HEK293 (cell line): Measurements from ENCODE around the gene HTRA1.

Experiments used
- CTCF ChIA-PET: fragments of 350-600 bp; formaldehyde crosslinking; extraction: SDS; loops from one replicate; lab custom pipeline; 2021; ENCODE audit warnings: antibody characterized with exemption; lab: Yijun Ruan, JAX
- POLR2A ChIA-PET: fragments of 300-600 bp; formaldehyde crosslinking; extraction: SDS; loops from one replicate; lab custom pipeline; 2020; ENCODE audit warnings: antibody characterized with exemption, inconsistent platforms; lab: Yijun Ruan, JAX
- H3K27ac ChIP-seq: fragments of 200-500 bp; sonication (Bioruptor generic); 2 replicates; pipeline ENCODE4 v1.5.1; 2014; ENCODE audit warnings: low read depth, low read length, control low read depth, inconsistent platforms; ENCODE audit errors: extremely low read depth
- H3K36me3 ChIP-seq, 2 experiments: fragments of 200-500 bp in 1 of 2; sonication (Bioruptor generic) in 1 of 2; 1 replicate in 1 of 2; 2 replicates in 1 of 2; pipeline ENCODE4 v1.5.1; 2014 to 2017; ENCODE audit warnings: inconsistent platforms in 2 of 2, low read length in 2 of 2; ENCODE audit not compliant: control insufficient read depth in 2 of 2, insufficient read depth in 1 of 2
- H3K4me1 ChIP-seq: fragments of 200-500 bp; sonication (Bioruptor generic); 2 replicates; pipeline ENCODE4 v1.5.1; 2014; ENCODE audit warnings: mild to moderate bottlenecking, low read length, inconsistent platforms; ENCODE audit not compliant: control insufficient read depth, insufficient read depth
- H3K4me3 ChIP-seq: 2 replicates; pipeline ENCODE4 v1.5.1; 2011; ENCODE audit warnings: low read depth, mild to moderate bottlenecking, control low read depth, low read length, moderate library complexity
- H3K9me3 ChIP-seq: fragments of 200-500 bp; sonication (Bioruptor generic); 2 replicates; pipeline ENCODE4 v1.5.1; 2014; ENCODE audit warnings: low read depth, low read length, inconsistent platforms; ENCODE audit not compliant: control insufficient read depth, insufficient read depth
- AEBP2 ChIP-seq: fragments of 450-650 bp; formaldehyde crosslinking; IDR thresholded peaks from 2 replicates; pipeline ENCODE4 v1.5.1; 2016; ENCODE audit warnings: missing biosample characterization, missing genetic modification characterization, borderline replicate concordance
- EGR2 ChIP-seq: fragments of 450-650 bp; formaldehyde crosslinking; IDR thresholded peaks from 2 replicates; pipeline ENCODE4 v1.5.1; 2016; ENCODE audit warnings: low read depth, missing biosample characterization, missing genetic modification characterization
- GLIS2 ChIP-seq: fragments of 450-650 bp; formaldehyde crosslinking; IDR thresholded peaks from 2 replicates; pipeline ENCODE4 v1.5.1; 2016; ENCODE audit warnings: missing biosample characterization, missing genetic modification characterization
- HOXC10 ChIP-seq: sonication (generic); formaldehyde crosslinking; IDR thresholded peaks from 2 replicates; pipeline ENCODE4 v1.8.1; 2023; ENCODE audit warnings: mild to moderate bottlenecking, missing genetic modification reagents
- IKZF3 ChIP-seq: fragments of 450-650 bp; IDR thresholded peaks from 2 replicates; pipeline ENCODE4 v1.5.0; 2018; ENCODE audit warnings: missing biosample characterization, mild to moderate bottlenecking, missing genetic modification characterization, moderate library complexity
- MZF1 ChIP-seq: fragments of 450-650 bp; formaldehyde crosslinking; IDR thresholded peaks from 2 replicates; pipeline ENCODE4 v1.5.1; 2017; ENCODE audit warnings: missing biosample characterization, missing genetic modification characterization, borderline replicate concordance
- PATZ1 ChIP-seq: fragments of 450-650 bp; formaldehyde crosslinking; IDR thresholded peaks from 2 replicates; pipeline ENCODE4 v1.5.1; 2016; ENCODE audit warnings: missing biosample characterization, missing genetic modification characterization
- PRDM1 ChIP-seq: fragments of 450-650 bp; formaldehyde crosslinking; IDR thresholded peaks from 2 replicates; pipeline ENCODE4; 2016; ENCODE audit warnings: missing biosample characterization, missing genetic modification characterization
- SALL2 ChIP-seq: fragments of 450-650 bp; formaldehyde crosslinking; IDR thresholded peaks from 2 replicates; pipeline ENCODE4 v1.5.0; 2017; ENCODE audit warnings: missing biosample characterization, mild to moderate bottlenecking, missing genetic modification characterization, borderline replicate concordance
- SETDB1 ChIP-seq: IDR thresholded peaks from one replicate; pipeline ENCODE4 v1.6.1; 2017; ENCODE audit warnings: mild to moderate bottlenecking, low read length, moderate library complexity, mixed read lengths; ENCODE audit not compliant: insufficient read length
- ZBTB44 ChIP-seq: fragments of 450-650 bp; IDR thresholded peaks from 2 replicates; pipeline ENCODE4 v1.5.1; 2018; ENCODE audit warnings: missing biosample characterization, mild to moderate bottlenecking, missing genetic modification characterization
- ZFHX2 ChIP-seq: fragments of 450-650 bp; formaldehyde crosslinking; conservative IDR thresholded peaks from 2 replicates; pipeline ENCODE4 v1.5.1; 2016; ENCODE audit warnings: missing biosample characterization, missing genetic modification characterization
- ZFP37 ChIP-seq: fragments of 450-650 bp; formaldehyde crosslinking; IDR thresholded peaks from 2 replicates; pipeline ENCODE4 v1.5.1; 2016; ENCODE audit warnings: missing biosample characterization, missing genetic modification characterization
- ZFP41 ChIP-seq: fragments of 450-650 bp; formaldehyde crosslinking; IDR thresholded peaks from 2 replicates; pipeline ENCODE4 v1.5.1; 2016; ENCODE audit warnings: missing biosample characterization, missing genetic modification characterization, borderline replicate concordance
- ZNF16 ChIP-seq: fragments of 450-650 bp; formaldehyde crosslinking; IDR thresholded peaks from 2 replicates; pipeline ENCODE4 v1.5.1; 2016; ENCODE audit warnings: low read depth, missing biosample characterization, missing genetic modification characterization
- ZNF211 ChIP-seq: fragments of 450-650 bp; formaldehyde crosslinking; IDR thresholded peaks from 2 replicates; pipeline ENCODE4 v1.5.1; 2016; ENCODE audit warnings: low read depth, missing biosample characterization, missing genetic modification characterization
- ZNF223 ChIP-seq: fragments of 450-650 bp; formaldehyde crosslinking; IDR thresholded peaks from 2 replicates; pipeline ENCODE4 v1.5.1; 2016; ENCODE audit warnings: missing biosample characterization, missing genetic modification characterization
- ZNF335 ChIP-seq: fragments of 450-650 bp; formaldehyde crosslinking; conservative IDR thresholded peaks from 2 replicates; pipeline ENCODE4 v1.5.1; 2016; ENCODE audit warnings: missing biosample characterization, missing genetic modification characterization
- ZNF394 ChIP-seq: fragments of 450-650 bp; formaldehyde crosslinking; IDR thresholded peaks from 2 replicates; pipeline ENCODE4 v1.5.1; 2016; ENCODE audit warnings: missing biosample characterization, missing genetic modification characterization, mild to moderate bottlenecking, moderate library complexity, borderline replicate concordance
- ZNF449 ChIP-seq: fragments of 450-650 bp; formaldehyde crosslinking; IDR thresholded peaks from 2 replicates; pipeline ENCODE4 v1.5.1; 2017; ENCODE audit warnings: missing biosample characterization, mild to moderate bottlenecking, missing genetic modification characterization, moderate library complexity
- ZNF549 ChIP-seq: fragments of 450-650 bp; IDR thresholded peaks from 2 replicates; pipeline ENCODE4 v1.5.1; 2018; ENCODE audit warnings: missing biosample characterization, missing genetic modification characterization, mild to moderate bottlenecking, inconsistent platforms, moderate library complexity
- ZNF658 ChIP-seq: fragments of 450-650 bp; formaldehyde crosslinking; IDR thresholded peaks from 2 replicates; pipeline ENCODE4; 2016; ENCODE audit warnings: missing biosample characterization, missing genetic modification characterization
- ZNF747 ChIP-seq: fragments of 450-650 bp; formaldehyde crosslinking; IDR thresholded peaks from 2 replicates; pipeline ENCODE4 v1.5.1; 2016; ENCODE audit warnings: missing biosample characterization, missing genetic modification characterization
- ZSCAN5A ChIP-seq: fragments of 450-650 bp; formaldehyde crosslinking; IDR thresholded peaks from 2 replicates; pipeline ENCODE4 v1.5.1; 2016; ENCODE audit warnings: missing biosample characterization, missing genetic modification characterization

The HTRA1 gene

GRCh38 chr10:122500194-122500593 lies 38.8 kb downstream of the HTRA1 start:
- Histone ChIP-seq H3K36me3 (no peaks in the 10 kb centered on the region), H3K4me3 (no peak overlapping the region), H3K4me1 (peaks cover 4% of the 10 kb centered on the region; the same call in 1 of the 2 replicates), H3K9me3 (no peaks in the 10 kb centered on the region)
- ChIA-PET CTCF (interaction anchor here (1.5 kb wide), 1 partner anchor 65 kb away, joined by 3 read pairs; no protein-coding TSS in a partner anchor), POLR2A (no interaction called here)
- TF ChIP-seq ZNF394 (tag by site-specific recombination) (no peak), MZF1 (tag by site-specific recombination) (peak; percentile 19; the same call in 1 of the 2 replicates), ZFP37 (tag by site-specific recombination) (no peak), SALL2 (tag by site-specific recombination) (no peak), HOXC10 (CRISPR knock-in tag) (no peak), ZBTB44 (tag by site-specific recombination) (no peak)
- TF ChIP-seq, all 188 proteins: peak for 1
- H3K27ac ChIP-seq = no peak overlapping the region

- Histone ChIP-seq H3K4me3 (no peak overlapping the region), H3K4me1 (peaks cover 4% of the 10 kb centered on the region; the same call in 1 of the 2 replicates), H3K9me3 (no peaks in the 10 kb centered on the region), H3K36me3 (no peaks in the 10 kb centered on the region), H3K27ac (no peak overlapping the region)
- ChIA-PET CTCF (interaction anchor here (1.5 kb wide), 1 partner anchor 65 kb away, joined by 3 read pairs; no protein-coding TSS in a partner anchor), POLR2A (no interaction called here)
- TF ChIP-seq SETDB1 (no peak), ZNF223 (tag by site-specific recombination) (no peak), ZFP41 (tag by site-specific recombination) (no peak), ZNF16 (tag by site-specific recombination) (no peak), ZNF211 (tag by site-specific recombination) (no peak), ZNF747 (tag by site-specific recombination) (no peak), IKZF3 (tag by site-specific recombination) (no peak), AEBP2 (no peak), SALL2 (tag by site-specific recombination) (no peak), GLIS2 (tag by site-specific recombination) (no peak), ZNF335 (tag by site-specific recombination) (no peak), ZSCAN5A (tag by site-specific recombination) (no peak)
These were observed 39.4 kb downstream of the HTRA1 start for GRCh38 chr10:122500726-122501125.

GRCh38 chr10:122503012-122503411 lies 41.7 kb downstream of the HTRA1 start:
- ChIA-PET CTCF (interaction anchor here (0.8 to 3.2 kb wide), 4 partner anchors 9 to 360 kb away, joined by 3 to 13 read pairs (median 4); no protein-coding TSS in a partner anchor), POLR2A (no interaction called here)
- Histone ChIP-seq H3K27ac (no peak overlapping the region; the same call in 1 of the 2 replicates), H3K4me3 (no peak overlapping the region), H3K9me3 (no peaks in the 10 kb centered on the region), H3K4me1 (peaks cover 4% of the 10 kb centered on the region; the same call in 1 of the 2 replicates), H3K36me3 (no peaks in the 10 kb centered on the region)
- TF ChIP-seq ZNF549 (tag by site-specific recombination) (no peak), PRDM1 (tag by site-specific recombination) (no peak), EGR2 (tag by site-specific recombination) (peak; percentile 38; the same call in 1 of the 2 replicates), ZNF658 (tag by site-specific recombination) (no peak), ZFHX2 (tag by site-specific recombination) (0 out of 2 replicates have a peak, but pooled peaks have one; percentile 7), ZNF449 (tag by site-specific recombination) (0 out of 2 replicates have a peak, but pooled peaks have one; percentile 22), PATZ1 (tag by site-specific recombination) (no peak)
